HEK293 (cell line): ENCODE data around the gene SPX.
A peak's percentile ranks its signal among the peaks of the same experiment; 100 is the strongest.

ENCODE experiments used
- ELK4 ChIP-seq: IDR thresholded peaks from 2 replicates; pipeline ENCODE4 v1.6.1; 2011; ENCODE audit warnings: mild to moderate bottlenecking, low read depth, low read length, borderline replicate concordance
- KLF1 ChIP-seq: fragments of 450-650 bp; formaldehyde crosslinking; IDR thresholded peaks from 2 replicates; pipeline ENCODE4 v1.5.1; 2016; ENCODE audit warnings: missing biosample characterization, missing genetic modification characterization
- KLF10 ChIP-seq: fragments of 450-650 bp; IDR thresholded peaks from 2 replicates; pipeline ENCODE4 v1.5.1; 2018; ENCODE audit warnings: missing biosample characterization, mild to moderate bottlenecking, missing genetic modification characterization
- KLF8 ChIP-seq: fragments of 450-650 bp; formaldehyde crosslinking; IDR thresholded peaks from 2 replicates; pipeline ENCODE4 v1.5.1; 2016; ENCODE audit warnings: missing biosample characterization, missing genetic modification characterization
- KLF9 ChIP-seq: fragments of 450-650 bp; formaldehyde crosslinking; IDR thresholded peaks from 2 replicates; pipeline ENCODE4 v1.5.1; 2016; ENCODE audit warnings: missing biosample characterization, missing genetic modification characterization, low read depth
- PRDM1 ChIP-seq: fragments of 450-650 bp; formaldehyde crosslinking; IDR thresholded peaks from 2 replicates; pipeline ENCODE4; 2016; ENCODE audit warnings: missing biosample characterization, missing genetic modification characterization
- PRDM2 ChIP-seq: fragments of 450-650 bp; formaldehyde crosslinking; IDR thresholded peaks from 2 replicates; pipeline ENCODE4 v1.5.1; 2016; ENCODE audit warnings: missing biosample characterization, missing genetic modification characterization, borderline replicate concordance
- SETDB1 ChIP-seq: IDR thresholded peaks from one replicate; pipeline ENCODE4 v1.6.1; 2017; ENCODE audit warnings: mild to moderate bottlenecking, low read length, moderate library complexity, mixed read lengths; ENCODE audit not compliant: insufficient read length
- SP3 ChIP-seq: fragments of 450-650 bp; formaldehyde crosslinking; IDR thresholded peaks from 2 replicates; pipeline ENCODE4 v1.5.1; 2016; ENCODE audit warnings: missing biosample characterization, missing genetic modification characterization
- TRIM28 ChIP-seq: IDR thresholded peaks from 2 replicates; pipeline ENCODE4 v1.6.1; 2011; ENCODE audit warnings: low read length, control low read depth, borderline replicate concordance
- YY1 ChIP-seq: fragments of 450-650 bp; formaldehyde crosslinking; IDR thresholded peaks from 2 replicates; pipeline ENCODE4 v1.5.1; 2018; ENCODE audit warnings: missing biosample characterization, missing genetic modification characterization
- ZBTB10 ChIP-seq: fragments of 450-650 bp; formaldehyde crosslinking; IDR thresholded peaks from 2 replicates; pipeline ENCODE4 v1.5.1; 2016; ENCODE audit warnings: missing biosample characterization, missing genetic modification characterization
- ZBTB20 ChIP-seq: fragments of 450-650 bp; formaldehyde crosslinking; IDR thresholded peaks from 2 replicates; pipeline ENCODE4 v1.5.1; 2016; ENCODE audit warnings: missing biosample characterization, missing genetic modification characterization
- ZFHX2 ChIP-seq: fragments of 450-650 bp; formaldehyde crosslinking; conservative IDR thresholded peaks from 2 replicates; pipeline ENCODE4 v1.5.1; 2016; ENCODE audit warnings: missing biosample characterization, missing genetic modification characterization
- ZIC2 ChIP-seq: fragments of 450-650 bp; formaldehyde crosslinking; IDR thresholded peaks from 2 replicates; pipeline ENCODE4 v1.5.1; 2016; ENCODE audit warnings: missing biosample characterization, missing genetic modification characterization
- ZNF114 ChIP-seq: fragments of 450-650 bp; formaldehyde crosslinking; IDR thresholded peaks from 2 replicates; pipeline ENCODE4 v1.5.0; 2017; ENCODE audit warnings: missing biosample characterization, missing genetic modification characterization
- ZNF155 ChIP-seq: fragments of 450-650 bp; formaldehyde crosslinking; IDR thresholded peaks from 2 replicates; pipeline ENCODE4 v1.5.1; 2016; ENCODE audit warnings: missing biosample characterization, missing genetic modification characterization
- ZNF16 ChIP-seq: fragments of 450-650 bp; formaldehyde crosslinking; IDR thresholded peaks from 2 replicates; pipeline ENCODE4 v1.5.1; 2016; ENCODE audit warnings: low read depth, missing biosample characterization, missing genetic modification characterization
- ZNF174 ChIP-seq: fragments of 450-650 bp; formaldehyde crosslinking; IDR thresholded peaks from 2 replicates; pipeline ENCODE4 v1.5.0; 2017; ENCODE audit warnings: missing biosample characterization, mild to moderate bottlenecking, missing genetic modification characterization
- ZNF19 ChIP-seq: fragments of 450-650 bp; formaldehyde crosslinking; IDR thresholded peaks from 2 replicates; pipeline ENCODE4; 2016; ENCODE audit warnings: missing biosample characterization, missing genetic modification characterization, low read depth
- ZNF239 ChIP-seq: fragments of 450-650 bp; formaldehyde crosslinking; IDR thresholded peaks from 2 replicates; pipeline ENCODE4 v1.5.1; 2016; ENCODE audit warnings: missing biosample characterization, missing genetic modification characterization
- ZNF280C ChIP-seq: fragments of 450-650 bp; formaldehyde crosslinking; IDR thresholded peaks from 2 replicates; pipeline ENCODE4 v1.5.1; 2016; ENCODE audit warnings: missing biosample characterization, missing genetic modification characterization
- ZNF350 ChIP-seq: fragments of 450-650 bp; formaldehyde crosslinking; IDR thresholded peaks from 2 replicates; pipeline ENCODE4 v1.5.0; 2017; ENCODE audit warnings: missing biosample characterization, mild to moderate bottlenecking, missing genetic modification characterization
- ZNF501 ChIP-seq: fragments of 450-650 bp; formaldehyde crosslinking; IDR thresholded peaks from 2 replicates; pipeline ENCODE4 v1.5.1; 2016; ENCODE audit warnings: missing biosample characterization, missing genetic modification characterization
- ZNF544 ChIP-seq: fragments of 450-650 bp; formaldehyde crosslinking; IDR thresholded peaks from 2 replicates; pipeline ENCODE4 v1.5.0; 2017; ENCODE audit warnings: missing biosample characterization, missing genetic modification characterization
- ZNF555 ChIP-seq: fragments of 450-650 bp; formaldehyde crosslinking; conservative IDR thresholded peaks from 2 replicates; pipeline ENCODE4 v1.5.1; 2017; ENCODE audit warnings: missing biosample characterization, mild to moderate bottlenecking, missing genetic modification characterization, inconsistent platforms
- ZNF571 ChIP-seq: fragments of 450-650 bp; formaldehyde crosslinking; IDR thresholded peaks from 2 replicates; pipeline ENCODE4 v1.5.0; 2017; ENCODE audit warnings: missing biosample characterization, missing genetic modification characterization
- ZNF621 ChIP-seq: fragments of 450-650 bp; formaldehyde crosslinking; IDR thresholded peaks from 2 replicates; pipeline ENCODE4 v1.5.1; 2017; ENCODE audit warnings: missing biosample characterization, missing genetic modification characterization
- ZNF677 ChIP-seq: fragments of 450-650 bp; IDR thresholded peaks from 2 replicates; pipeline ENCODE4 v1.5.0; 2018; ENCODE audit warnings: missing biosample characterization, mild to moderate bottlenecking, missing genetic modification characterization, moderate library complexity
- ZNF792 ChIP-seq: fragments of 450-650 bp; formaldehyde crosslinking; IDR thresholded peaks from 2 replicates; pipeline ENCODE4 v1.5.1; 2016; ENCODE audit warnings: missing biosample characterization, missing genetic modification characterization

SPX gene

GRCh38 chr12:21527451-21528180, 1.5 kb downstream of the SPX start (continued):
- TF ChIP-seq PRDM2 (tag by site-specific recombination) (no peak), KLF8 (no peak), ZNF239 (no peak), TRIM28 (peak; percentile 38; the same call in 1 of the 2 replicates), YY1 (tag by site-specific recombination) (0 out of 2 replicates have a peak, but pooled peaks have one; percentile 27), ZNF350 (no peak), ZBTB20 (peak; percentile 96), ZFHX2 (tag by site-specific recombination) (no peak), ZNF174 (tag by site-specific recombination) (no peak), ZNF555 (tag by site-specific recombination) (no peak), SP3 (tag by site-specific recombination) (no peak), ZNF16 (tag by site-specific recombination) (no peak), ZNF19 (tag by site-specific recombination) (no peak), SETDB1 (no peak), ZNF621 (tag by site-specific recombination) (no peak), ZNF677 (tag by site-specific recombination) (no peak), ELK4 (no peak), KLF9 (tag by site-specific recombination) (no peak), ZNF155 (no peak), KLF1 (tag by site-specific recombination) (no peak), ZNF571 (tag by site-specific recombination) (no peak), ZNF280C (tag by site-specific recombination) (no peak), ZNF501 (tag by site-specific recombination) (peak; percentile 80), PRDM1 (tag by site-specific recombination) (no peak), ZNF792 (tag by site-specific recombination) (no peak), ZIC2 (tag by site-specific recombination) (peak; percentile 31; the same call in 1 of the 2 replicates), ZBTB10 (no peak), KLF10 (tag by site-specific recombination) (no peak), ZNF544 (tag by site-specific recombination) (no peak), ZNF114 (tag by site-specific recombination) (no peak)
